Midbrain (tissue), 1 donor: ENCODE data around the gene SH3GL2.
A peak's percentile ranks its signal among the peaks of the same experiment; 100 is the strongest.
"Not testable (repeated sequence)": the region's sequence is repeated elsewhere in the genome, so short reads cannot be mapped to it uniquely, and the experiment has no call there.

Experiments used
- DNase-seq: peaks from one replicate; lab custom pipeline; 2025; lab: John Stamatoyannopoulos, UW

Gene SH3GL2

DNA sequence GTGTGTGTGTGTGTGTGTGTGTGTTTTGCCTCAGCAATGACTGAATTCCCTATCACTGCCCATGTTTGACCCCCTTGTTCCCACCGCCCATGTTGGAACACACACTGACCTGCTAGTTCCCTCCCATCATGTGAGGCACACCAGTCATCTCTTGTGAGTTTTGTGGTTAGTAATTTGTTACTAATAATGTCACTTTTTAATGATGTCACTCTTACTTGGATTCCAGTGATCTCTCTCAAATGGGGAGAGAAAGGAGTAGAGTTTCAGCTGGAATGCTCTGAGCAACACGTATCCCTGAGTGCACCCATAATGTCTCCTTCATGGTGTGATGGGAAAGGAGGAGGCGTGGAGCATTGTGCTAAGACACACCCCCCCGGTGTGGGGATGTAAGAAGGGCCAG is 172.6 kb downstream of the SH3GL2 start:
- DNase-seq, result no peak

- DNase-seq, result no peak
Measured at GRCh38 chr9:17752021-17752420, 173.2 kb downstream of the SH3GL2 start.

DNA sequence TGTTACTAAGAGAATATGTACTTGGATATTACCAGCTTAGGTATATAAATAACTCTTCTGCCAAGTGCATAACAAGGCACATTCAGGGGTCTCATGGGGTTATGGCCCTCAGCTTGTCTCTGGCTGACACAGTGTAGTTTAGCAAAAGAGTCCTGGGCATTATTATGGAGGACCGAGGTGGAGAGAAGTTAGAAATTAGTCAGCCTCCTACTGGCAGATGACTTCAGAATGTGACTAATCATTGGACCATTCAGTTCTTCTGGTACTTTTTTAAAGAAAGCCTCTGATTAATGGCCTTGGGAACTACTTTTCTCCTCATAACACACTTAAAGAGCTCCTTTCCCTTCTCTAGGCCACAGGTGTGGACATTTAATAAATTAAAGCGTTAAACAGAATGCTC is 178.9 kb downstream of the SH3GL2 start:
- DNase-seq, result no peak

GRCh38 chr9:17760250-17760649 is 181.4 kb downstream of the SH3GL2 start:
- DNase-seq, result no peak

DNA sequence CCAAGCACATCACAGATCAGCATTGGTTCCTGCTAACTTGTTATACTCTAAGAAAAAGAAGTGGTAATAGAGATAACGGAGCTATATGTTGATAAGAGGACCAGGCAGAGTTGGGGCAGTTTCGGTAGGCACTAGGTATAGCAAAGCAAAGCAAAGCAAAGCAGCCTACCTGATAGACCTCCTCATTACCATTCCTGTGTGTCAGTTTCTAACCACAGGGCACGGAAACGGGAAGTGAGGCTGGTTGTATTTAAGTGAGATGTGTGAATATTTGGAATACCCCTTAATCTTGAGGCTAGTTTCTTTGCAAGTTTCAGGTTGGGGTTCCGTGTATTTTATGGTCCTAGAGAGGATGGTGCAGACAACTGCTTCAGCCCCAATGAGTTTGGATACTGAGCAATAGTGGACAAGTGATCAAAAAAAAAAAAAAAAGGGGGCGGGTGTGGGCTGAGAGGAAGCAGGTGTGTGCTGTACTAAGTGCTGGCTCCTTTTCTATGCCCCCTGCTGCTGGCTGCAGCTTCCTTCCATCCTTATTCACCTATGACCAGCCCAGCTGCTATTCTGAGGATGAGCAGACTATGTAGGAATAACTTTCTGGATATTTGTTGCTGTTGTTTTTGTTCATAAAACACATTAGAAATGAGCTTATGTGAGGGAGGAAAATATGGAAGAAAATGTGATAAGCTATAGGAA is 183.3 kb downstream of the SH3GL2 start:
- DNase-seq, result no peak

GRCh38 chr9:17764306-17764705 is 185.4 kb downstream of the SH3GL2 start:
- no peak for DNase-seq

- not testable (repeated sequence) for DNase-seq
Measured at GRCh38 chr9:17765131-17765530, 186.3 kb downstream of the SH3GL2 start.

GRCh38 chr9:17772223-17772622 is 193.4 kb downstream of the SH3GL2 start:
- DNase-seq, result no peak

- no peak for DNase-seq
Measured at GRCh38 chr9:17775656-17776055, 196.8 kb downstream of the SH3GL2 start.

GRCh38 chr9:17776735-17777134 is 197.9 kb downstream of the SH3GL2 start:
- DNase-seq, result peak; percentile 61

DNA sequence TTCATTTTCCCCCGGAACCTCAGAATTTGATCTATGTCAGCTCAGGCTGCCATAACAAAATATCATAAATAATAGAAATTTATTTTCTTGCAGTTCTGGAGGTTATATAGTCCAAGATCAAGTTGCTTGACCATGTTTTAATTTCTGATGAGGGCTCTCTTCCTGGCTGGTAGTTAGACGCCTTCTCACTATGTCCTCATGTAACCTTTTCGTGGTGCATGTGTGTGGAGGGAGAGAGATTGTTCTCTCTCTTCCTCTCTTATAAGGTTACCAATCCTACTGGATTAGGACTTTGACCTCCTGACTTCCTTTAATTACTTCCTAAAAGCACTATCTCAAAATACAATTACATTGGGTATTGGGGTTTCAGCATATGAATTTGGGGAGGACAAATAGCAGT is 198.6 kb downstream of the SH3GL2 start:
- no peak for DNase-seq

GRCh38 chr9:17782430-17783149 is 203.7 kb downstream of the SH3GL2 start:
- peak; percentile 19 for DNase-seq

DNA sequence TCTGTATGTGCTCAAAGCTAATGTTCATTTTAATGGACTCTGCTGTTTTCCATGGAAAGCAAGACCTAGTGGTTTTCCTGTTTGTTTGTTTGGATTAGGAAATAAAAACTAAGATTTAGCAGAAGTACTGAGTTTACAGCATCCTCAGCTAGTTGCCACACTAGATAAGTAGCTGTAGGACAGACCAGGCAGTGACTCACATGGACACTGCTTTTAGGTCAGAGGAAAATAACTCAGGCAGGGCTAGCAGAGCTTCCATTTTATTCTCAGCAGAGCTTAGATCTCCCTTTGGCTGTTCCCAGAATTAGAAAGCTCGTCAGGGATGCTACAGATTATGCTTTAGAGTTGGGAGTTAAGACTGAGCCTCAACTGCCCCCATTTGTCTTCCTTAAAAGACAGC is 204.4 kb downstream of the SH3GL2 start:
- DNase-seq, result no peak

DNA sequence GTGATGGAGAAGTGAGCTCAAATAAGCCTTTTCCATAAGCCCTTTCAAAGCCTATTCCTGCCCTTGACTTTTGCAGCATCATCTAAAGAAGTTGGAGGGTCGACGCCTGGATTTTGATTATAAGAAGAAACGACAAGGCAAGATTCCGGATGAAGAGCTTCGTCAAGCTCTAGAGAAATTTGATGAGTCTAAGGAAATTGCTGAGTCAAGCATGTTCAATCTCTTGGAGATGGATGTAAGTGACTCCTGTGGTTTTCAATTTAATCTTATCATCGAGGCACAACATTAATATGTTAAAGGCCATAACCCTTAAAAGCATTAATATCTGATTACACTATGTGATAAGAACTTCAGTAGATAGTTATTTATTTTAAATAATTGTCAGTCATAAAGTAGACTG is 210.4 kb downstream of the SH3GL2 start:
- no peak for DNase-seq

DNA sequence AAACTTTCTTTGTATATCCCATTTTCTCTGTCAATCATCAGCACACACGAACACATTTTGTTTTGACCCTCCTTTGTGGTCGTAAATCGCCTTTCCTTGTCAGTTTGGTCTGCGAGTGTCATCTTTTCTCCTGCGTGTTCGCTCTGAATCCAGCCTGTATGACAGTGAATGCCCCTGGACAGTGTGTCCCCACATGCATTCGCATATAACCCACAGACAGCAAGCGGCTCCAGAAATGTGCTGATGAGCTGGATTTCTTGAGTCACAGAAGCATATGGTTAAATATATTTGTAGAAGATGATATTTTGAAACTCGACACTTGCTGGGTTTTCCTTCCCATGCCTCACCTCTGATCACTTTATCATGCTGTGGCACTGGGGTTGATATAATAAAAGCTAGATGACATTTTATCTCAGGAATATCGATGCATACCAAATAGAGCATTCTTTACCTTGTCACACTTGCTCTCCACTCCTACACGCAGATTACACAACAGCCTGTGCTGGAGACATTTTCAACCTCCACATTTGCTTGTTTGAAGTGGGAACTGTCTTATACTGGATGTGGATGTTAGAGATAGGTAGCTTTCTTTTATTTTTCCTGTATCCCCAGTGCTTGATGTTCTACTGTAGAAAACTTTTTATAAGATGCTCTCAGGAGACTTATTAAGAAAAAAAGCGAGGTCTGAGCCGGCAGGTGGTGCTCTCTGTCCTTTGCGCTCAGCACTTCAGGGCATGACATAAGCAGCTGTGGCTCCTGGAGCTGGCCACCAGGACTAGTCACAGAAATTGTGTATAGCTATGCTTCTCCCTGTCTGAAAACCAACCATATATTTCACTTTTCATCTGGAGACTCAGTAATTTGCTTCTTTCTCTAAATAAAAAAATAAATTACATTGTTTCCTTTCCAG is 215.1 kb downstream of the SH3GL2 start:
- no peak for DNase-seq

- DNase-seq, result no peak
Measured at GRCh38 chr9:17795744-17796143, 216.9 kb downstream of the SH3GL2 start.

GRCh38 chr9:17799369-17799768 is 220.5 kb downstream of the SH3GL2 start:
- no peak for DNase-seq

DNA sequence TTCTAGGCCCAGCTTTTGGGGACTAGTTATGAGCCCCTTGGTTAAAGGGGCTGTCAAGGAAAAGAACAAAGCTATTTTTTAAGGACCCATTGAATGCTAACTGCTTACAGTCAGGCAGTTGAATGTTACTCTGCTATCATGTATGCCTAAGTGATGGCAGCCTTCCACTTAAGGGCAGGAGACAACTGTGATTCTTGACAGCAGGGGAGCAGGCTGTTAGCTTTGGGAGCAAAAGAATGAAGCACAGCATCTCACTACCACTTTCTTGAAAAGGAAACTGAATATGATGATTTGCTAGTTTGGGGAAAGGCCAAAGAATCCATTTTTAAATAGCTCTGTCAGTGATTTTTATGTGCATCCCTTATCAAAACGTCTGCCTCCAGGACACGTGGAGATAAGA is 221.6 kb downstream of the SH3GL2 start:
- DNase-seq, result no peak

DNA sequence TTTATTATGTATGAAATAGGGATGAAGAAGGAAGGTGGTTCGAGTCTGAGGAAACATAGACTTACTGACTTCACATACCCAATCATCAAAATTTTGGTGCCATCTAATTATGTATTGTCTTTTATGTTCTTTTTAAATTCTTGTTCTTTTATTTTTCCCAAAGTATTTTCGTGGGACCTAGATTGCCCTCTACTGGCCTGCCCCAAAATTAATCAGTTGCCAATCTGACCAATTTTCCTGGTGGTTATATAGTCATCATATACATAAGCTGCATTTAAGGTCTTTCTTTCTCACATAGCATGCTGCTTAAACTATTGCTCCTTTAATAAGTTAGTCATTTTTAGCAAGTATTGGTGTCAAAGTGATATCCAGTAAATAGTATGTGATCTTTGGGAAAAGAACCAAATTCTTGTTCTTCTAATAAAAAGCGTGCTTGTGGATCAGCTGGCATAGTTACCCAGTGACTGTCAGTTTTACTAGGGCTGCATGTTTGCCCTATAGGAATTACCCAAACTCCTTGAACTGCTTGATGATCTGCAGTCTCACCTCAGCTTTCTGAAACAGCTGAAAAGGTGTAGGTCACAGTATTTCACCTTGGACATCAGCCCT is 223.5 kb downstream of the SH3GL2 start:
- no peak for DNase-seq

DNA sequence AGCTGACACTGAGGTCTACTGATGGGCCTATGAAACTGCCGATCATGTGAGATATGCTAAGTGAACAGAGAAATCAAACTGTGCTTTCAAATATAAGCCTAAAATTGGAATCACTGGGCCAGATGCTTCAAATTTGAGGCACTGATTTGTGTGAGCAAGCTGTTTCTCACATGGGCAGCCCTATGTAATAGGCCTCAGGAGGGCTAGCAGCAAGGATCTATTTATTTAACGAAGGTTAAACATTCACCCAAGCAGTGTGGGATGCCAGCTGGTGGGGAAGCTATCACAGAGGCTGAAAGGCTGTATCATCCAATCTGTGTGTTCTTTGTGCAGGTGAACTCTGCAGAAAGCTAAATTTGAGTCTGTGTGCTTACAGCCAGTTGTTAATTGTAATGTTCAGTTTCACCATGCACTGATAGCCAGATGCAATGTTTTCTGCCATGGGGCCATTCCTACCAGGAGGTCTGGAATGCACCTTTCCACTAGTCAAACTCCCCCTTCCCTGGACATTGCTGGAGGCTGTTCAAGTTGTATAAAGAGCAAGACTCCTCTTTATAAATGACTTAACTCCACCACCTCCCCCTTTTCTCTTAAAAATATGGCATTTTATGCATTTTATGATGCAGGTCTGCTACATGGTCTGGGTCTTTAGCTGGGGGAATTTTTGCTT is 228.9 kb downstream of the SH3GL2 start:
- no peak for DNase-seq

GRCh38 chr9:17810317-17810716 is 231.5 kb downstream of the SH3GL2 start:
- DNase-seq, result no peak
